HepG2 (cell line): Measurements from ENCODE around the gene CACNG8. TPM values are rescaled to one million over a fixed set of nuclear protein-coding genes. Genes with fewer than 3 reads are reported as not detected.

Experiments
- ATAC-seq: fragments of 200-7000 bp; cut with Tn5 transposase; 3 replicates; pipeline ENCODE4 v1.9.1; 2020; ENCODE audit warnings: mild to moderate bottlenecking, moderate library complexity
- BruUV-seq: library from RNA; stranded (reverse); fragments of 400-500 nt; replicated peaks from 2 replicates; lab custom pipeline; 2021; lab: Mats Ljungman, UMichigan
- CTCF ChIA-PET: fragments of 300-600 bp; formaldehyde crosslinking; extraction: SDS; loops from one replicate; lab custom pipeline; 2021; ENCODE audit warnings: low total read pairs, inconsistent platforms, low intra/inter-chr PET ratio; lab: Yijun Ruan, JAX
- POLR2A ChIA-PET: fragments of 350-600 bp; sonication (Branson Sonifier 250); formaldehyde crosslinking; loops from one replicate; lab custom pipeline; 2020; ENCODE audit warnings: antibody characterized with exemption, inconsistent platforms; lab: Yijun Ruan, JAX
- DNase-seq: peaks from one replicate; pipeline ENCODE4 v3.0.0-alpha.2; 2015; ENCODE audit warnings: low spot score
- FAIRE-seq: peaks from 3 replicates; lab custom pipeline; 2011; peaks lifted over from hg19 to GRCh38; lab: Jason Lieb, UNC
- H2AFZ ChIP-seq: one replicate; pipeline ENCODE4 v1.6.1; 2011; ENCODE audit warnings: low read length, inconsistent platforms
- H3K27ac ChIP-seq: fragments of 300-600 bp; 3 replicates; pipeline ENCODE4 v1.8.0; 2011; ENCODE audit warnings: mixed run types, mild to moderate bottlenecking, mixed read lengths, low read length, inconsistent platforms; ENCODE audit not compliant: insufficient read depth; ENCODE audit errors: extremely low read length
- H3K27me3 ChIP-seq, 2 experiments: fragments of 200-600 bp in 1 of 2; 2 replicates in 1 of 2; 3 replicates in 1 of 2; pipeline versions ENCODE4 v1.6.0 to v1.8.0; 2011; ENCODE audit warnings: low read length in 2 of 2, mild to moderate bottlenecking in 2 of 2, moderate library complexity in 2 of 2, inconsistent platforms in 1 of 2; ENCODE audit not compliant: insufficient read depth in 2 of 2, control insufficient read depth in 1 of 2
- H3K36me3 ChIP-seq, 2 experiments: fragments of 200-600 bp in 1 of 2; replicated peaks in 1 of 2; 2 replicates in 1 of 2; 3 replicates in 1 of 2; pipeline versions ENCODE4 v1.5.1 to v1.8.0; 2011; ENCODE audit warnings: low read length in 2 of 2, inconsistent platforms in 1 of 2; ENCODE audit not compliant: insufficient read depth in 2 of 2, control insufficient read depth in 1 of 2
- H3K4me1 ChIP-seq: 2 replicates; pipeline ENCODE4 v1.5.1; 2012; ENCODE audit warnings: low read length, inconsistent platforms; ENCODE audit not compliant: insufficient read depth
- H3K4me2 ChIP-seq: 2 replicates; pipeline ENCODE4 v1.6.0; 2011; ENCODE audit warnings: low read depth, low read length, inconsistent platforms
- H3K4me3 ChIP-seq, 3 experiments: fragments of 200-600 bp in 1 of 3; sonication (generic), shearing (Covaris generic) in 1 of 3; replicated peaks in 1 of 3; 2 replicates each; pipeline ENCODE4 v1.5.1; 2011 to 2016; ENCODE audit warnings: low read length in 3 of 3, inconsistent platforms in 2 of 3, low read depth in 2 of 3, mild to moderate bottlenecking in 2 of 3, control low read depth in 1 of 3, mixed read lengths in 1 of 3; ENCODE audit not compliant: insufficient read depth in 1 of 3
- H3K79me2 ChIP-seq: one replicate; pipeline ENCODE4 v1.6.1; 2011; ENCODE audit warnings: low read length, inconsistent platforms; ENCODE audit not compliant: insufficient read depth
- H3K9ac ChIP-seq: 2 replicates; pipeline ENCODE4 v1.6.0; 2011; ENCODE audit warnings: mild to moderate bottlenecking, low read depth, low read length, inconsistent platforms; ENCODE audit not compliant: insufficient read depth
- H3K9me3 ChIP-seq: 2 replicates; pipeline ENCODE4 v1.5.1; 2012; ENCODE audit warnings: mild to moderate bottlenecking, low read length
- H4K20me1 ChIP-seq: 2 replicates; pipeline ENCODE4 v1.6.0; 2011; ENCODE audit warnings: inconsistent platforms, mild to moderate bottlenecking, low read length, moderate library complexity; ENCODE audit not compliant: insufficient read depth
- ARID3A ChIP-seq: IDR thresholded peaks from 2 replicates; pipeline ENCODE4 v1.6.1; 2012; ENCODE audit warnings: low read depth, low read length, improper control_type of control experiment
- CREB1 ChIP-seq, 2 experiments: fragments of 450-650 bp in 1 of 2; IDR thresholded peaks; 2 replicates each; pipeline ENCODE4 v1.6.1; 2016 to 2017; ENCODE audit warnings: control low read depth in 1 of 2, mild to moderate bottlenecking in 1 of 2, missing compliant biosample characterization in 1 of 2, missing genetic modification characterization in 1 of 2
- FOXK2 ChIP-seq: fragments of 450-650 bp; IDR thresholded peaks from 2 replicates; pipeline ENCODE4 v1.6.1; 2016
- HNF4A ChIP-seq: sonication (generic); formaldehyde crosslinking; IDR thresholded peaks from 2 replicates; pipeline ENCODE4 v1.4.0; 2020; ENCODE audit warnings: missing genetic modification reagents
- KAT2B ChIP-seq: fragments of 150-350 bp; IDR thresholded peaks from 2 replicates; pipeline ENCODE4 v1.6.1; 2014; ENCODE audit warnings: low read depth, low read length, borderline replicate concordance
- KDM4B ChIP-seq: sonication (generic); formaldehyde crosslinking; IDR thresholded peaks from 2 replicates; pipeline ENCODE4 v1.4.0; 2020; ENCODE audit warnings: missing genetic modification reagents
- MAFF ChIP-seq: IDR thresholded peaks from 2 replicates; pipeline ENCODE4 v1.6.1; 2011; ENCODE audit warnings: low read depth, low read length, improper control_type of control experiment
- PBX2 ChIP-seq: IDR thresholded peaks from 2 replicates; pipeline ENCODE4 v1.6.1; 2016; ENCODE audit warnings: control low read depth
- PBX3 ChIP-seq: sonication (generic); formaldehyde crosslinking; IDR thresholded peaks from 2 replicates; pipeline ENCODE4 v1.8.1; 2023; ENCODE audit warnings: missing genetic modification reagents, inconsistent platforms, borderline replicate concordance
- RBM39 ChIP-seq: fragments of 200-400 bp; formaldehyde crosslinking; IDR thresholded peaks from one replicate; pipeline ENCODE4 v1.6.1; 2018; ENCODE audit warnings: antibody characterized with exemption, mild to moderate bottlenecking, low read depth, low read length; ENCODE audit not compliant: poor library complexity, severe bottlenecking
- ZHX2 ChIP-seq, 2 experiments: sonication (generic) in 1 of 2; formaldehyde crosslinking in 1 of 2; IDR thresholded peaks; 2 replicates each; pipeline versions ENCODE4 v1.6.1 to v1.9.0; 2014 to 2022; ENCODE audit warnings: antibody characterized with exemption in 1 of 2, borderline replicate concordance in 1 of 2, inconsistent platforms in 1 of 2, low read depth in 1 of 2, missing genetic modification reagents in 1 of 2
- ZNF382 ChIP-seq: sonication (generic); formaldehyde crosslinking; IDR thresholded peaks from 2 replicates; pipeline ENCODE4 v1.5.0; 2020; ENCODE audit warnings: missing genetic modification reagents, mild to moderate bottlenecking, borderline replicate concordance
- ZNF619 ChIP-seq: sonication (generic); formaldehyde crosslinking; IDR thresholded peaks from 2 replicates; pipeline ENCODE4 v1.4.0; 2020; ENCODE audit warnings: mild to moderate bottlenecking, missing genetic modification reagents
- ZNF775 ChIP-seq: sonication (generic); formaldehyde crosslinking; IDR thresholded peaks from 2 replicates; pipeline ENCODE4 v1.4.0; 2020; ENCODE audit warnings: missing genetic modification reagents, mild to moderate bottlenecking, moderate library complexity, borderline replicate concordance
- ZNF850 ChIP-seq: sonication (generic); formaldehyde crosslinking; conservative IDR thresholded peaks from 2 replicates; pipeline ENCODE4 v1.9.0; 2021; ENCODE audit warnings: mild to moderate bottlenecking, missing genetic modification reagents
- WGBS: methylation state at CpG from one replicate; pipeline ENCODE4 v1.1.6; 2017; ENCODE audit warnings: low lambda C conversion rate; 5-methylcytosine and 5-hydroxymethylcytosine counted together
- in situ Hi-C: cut with HindIII; loops from 2 replicates; pipeline ENCODE4 v1.10.0; 2017; ENCODE audit warnings: low pct_unique_long_range_greater_than_20kb; ENCODE audit not compliant: extremely low pct_ligation_motif_present
- intact Hi-C: fragments of 100-400 bp; cut with micrococcal nuclease; formaldehyde crosslinking; loops from one replicate; pipeline ENCODE4 v1.10.0; 2022; ENCODE audit not compliant: unreplicated experiment
- polyA plus RNA-seq, 8 experiments: library from polyadenylated mRNA; depleted of rRNA in 3 of 8; stranded (reverse) in 7 of 8; unstranded in 1 of 8; fragments of >200 nt; fragmentation: Illumina TruSeq in 4 of 8; extraction: Trizol in 4 of 8; gene quantifications; 2 replicates each; pipeline versions ENCODE4 v1.2.1 to v1.2.3, GENCODE V29; 2011 to 2016; ENCODE audit warnings: low read depth in 4 of 8, missing spikeins in 1 of 8, mixed read lengths in 1 of 8; ENCODE audit not compliant: insufficient read depth in 1 of 8
- total RNA-seq, 5 experiments: library from RNA; depleted of rRNA; stranded (reverse); fragments of >200 nt; fragmentation: Illumina TruSeq; extraction: Trizol; gene quantifications; 2 replicates each; pipeline ENCODE4 v1.2.3, GENCODE V29; 2016; ENCODE audit warnings: low read depth in 1 of 5

The CACNG8 gene
- total and polyA plus RNA-seq, 2 of the 13 experiments (the other 11 are each of a cell fraction or from before 2014, with no cell fraction given) = not detected

- DNase-seq (no peak), ATAC-seq (no peak), FAIRE-seq (no peak)
- BruUV-seq = no TSS peak
- Histone ChIP-seq H3K9me3 (no peaks in the 10 kb centered on the region), H3K36me3 (no peaks in the 10 kb centered on the region), H3K27me3 (peaks cover 3 to 19% of the 10 kb centered on the region in 2 experiments; a peak in 4 of 5 replicates), H4K20me1 (no peaks in the 10 kb centered on the region), H3K4me2 (no peak overlapping the region), H3K4me3 (no peak overlapping the region), H3K27ac (no peak overlapping the region), H3K9ac (no peak overlapping the region), H3K4me1 (no peaks in the 10 kb centered on the region), H2AFZ (no peak overlapping the region), H3K79me2 (no peaks in the 10 kb centered on the region)
- 41% methylated on average over 8 of the region's 8 CpGs for WGBS
- CTCF ChIA-PET = no interaction called here
- POLR2A ChIA-PET = no interaction called here
- intact Hi-C loops (no loop called here), in situ Hi-C loops (no loop called here)
- TF ChIP-seq ARID3A = no peak
- no peak for TF ChIP-seq ZNF775
- no peak for TF ChIP-seq FOXK2
- no peak for TF ChIP-seq MAFF
- no peak for TF ChIP-seq HNF4A (CRISPR knock-in tag)
- no peak for TF ChIP-seq CREB1 (IDR thresholded peaks at IDR 0.05)
- no peak for TF ChIP-seq CREB1 (CRISPR knock-in tag; IDR thresholded peaks at IDR 0.05)
- no peak for TF ChIP-seq KAT2B
- TF ChIP-seq RBM39 = no peak
- no peak for TF ChIP-seq ZNF850
- TF ChIP-seq KDM4B = no peak
- no peak for TF ChIP-seq PBX3 (CRISPR knock-in tag)
- no peak for TF ChIP-seq ZNF382 (CRISPR knock-in tag)
- TF ChIP-seq PBX2 (CRISPR knock-in tag) = no peak
- no peak for TF ChIP-seq ZHX2 (IDR thresholded peaks at IDR 0.05; ENCODE audit: low read depth)
- no peak for TF ChIP-seq ZHX2 (CRISPR knock-in tag; IDR thresholded peaks at IDR 0.05; ENCODE audit: borderline replicate concordance)
- TF ChIP-seq ZNF619 = no peak
These were observed 47.7 kb upstream of the CACNG8 start for GRCh38 chr19:53915000-53915399.
